HG03064 (cell line): ENCODE data around the gene MCAM.

Experiments used
- ATAC-seq: cut with Tn5 transposase; IDR thresholded peaks from one replicate; pipeline ENCODE4 v1.9.1; 2021; ENCODE audit warnings: low read depth; ENCODE audit not compliant: unreplicated experiment

Gene MCAM

GRCh38 chr11:119346605-119347004, 29.7 kb upstream of the MCAM start, which contains the start of gene MFRP:
TSS of gene MFRP (minus strand) at chr11:119346705. CDS start at chr11:119346513, 192 bp downstream.
- ATAC-seq, result no peak

- no peak for ATAC-seq
These were observed 28.8 kb upstream of the MCAM start for GRCh38 chr11:119345685-119346084.

GRCh38 chr11:119344291-119345010, 27.5 kb upstream of the MCAM start:
- ATAC-seq, result no peak

DNA sequence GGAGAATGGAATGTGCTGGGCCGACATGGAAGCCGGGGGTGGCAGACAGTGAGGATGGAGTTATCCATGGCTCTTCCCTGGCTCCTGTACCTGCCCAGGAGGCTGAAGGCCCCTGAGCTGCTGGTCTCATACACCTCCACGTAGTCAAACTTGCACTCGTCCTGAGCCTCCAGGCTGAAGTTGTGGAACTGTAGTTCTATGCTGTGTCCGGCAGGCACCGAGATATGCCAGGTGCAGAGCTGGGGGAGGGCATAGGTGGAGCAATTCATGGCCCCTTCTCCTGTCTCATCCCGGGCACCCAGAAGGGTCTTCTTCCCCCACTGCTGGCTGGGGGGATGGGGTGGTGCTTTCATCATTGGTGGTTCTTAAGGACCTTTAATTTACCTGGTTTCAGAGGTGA, 26.8 kb upstream of the MCAM start:
- no peak for ATAC-seq

- ATAC-seq, result no peak
These were observed 25.6 kb upstream of the MCAM start for GRCh38 chr11:119342362-119343130.

- no peak for ATAC-seq
These were observed 25.0 kb upstream of the MCAM start for GRCh38 chr11:119342023-119342300.

DNA sequence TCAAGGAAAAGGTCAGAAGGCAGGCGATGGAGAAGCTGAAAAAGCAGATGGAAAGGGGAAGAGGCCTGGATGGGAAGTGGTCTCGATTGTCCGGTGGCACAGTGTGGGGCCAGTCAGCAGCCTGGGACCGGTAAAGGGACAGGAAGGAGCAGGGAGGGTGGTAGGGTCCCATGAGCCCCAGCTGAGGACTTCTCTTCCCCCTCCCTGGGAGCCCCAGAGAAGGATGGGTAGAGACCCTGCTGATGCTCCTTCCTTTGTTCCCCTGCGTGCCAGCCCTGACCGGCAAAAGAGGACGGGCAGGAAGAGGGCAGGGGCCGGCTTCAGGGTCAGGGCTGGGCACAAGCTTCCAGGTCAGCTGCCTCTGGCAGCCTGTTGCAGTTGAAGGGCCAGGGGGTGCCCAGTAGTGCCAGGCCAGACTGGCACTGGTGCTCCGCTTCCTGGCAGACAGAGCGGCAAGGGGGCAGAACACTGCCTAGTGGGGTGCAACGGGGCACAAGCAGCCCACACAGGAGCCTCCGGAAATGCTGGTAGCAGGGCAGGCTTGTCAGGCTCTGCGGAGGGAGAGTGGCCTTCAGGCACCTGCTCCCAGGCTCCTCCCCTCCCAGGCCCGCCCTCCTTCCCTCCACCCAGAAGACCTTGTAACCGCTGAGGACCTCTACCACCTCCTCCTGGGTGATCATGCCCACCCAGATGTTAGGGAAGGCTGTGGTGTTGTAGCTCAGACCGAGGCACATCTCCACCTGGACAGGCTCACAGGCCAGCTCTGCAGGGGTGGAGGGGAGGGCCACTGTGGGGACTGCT, 24.5 kb upstream of the MCAM start:
- ATAC-seq, result no peak

- ATAC-seq, result no peak
These were observed 23.6 kb upstream of the MCAM start, which contains the start of gene C1QTNF5 for GRCh38 chr11:119340335-119341221. TSS of gene C1QTNF5 (minus strand) at chr11:119340883. CDS start at chr11:119340397, 486 bp downstream.

GRCh38 chr11:119339589-119340334, 22.8 kb upstream of the MCAM start:
- no peak for ATAC-seq

GRCh38 chr11:119338965-119339588, 22.1 kb upstream of the MCAM start:
- ATAC-seq, result no peak

DNA sequence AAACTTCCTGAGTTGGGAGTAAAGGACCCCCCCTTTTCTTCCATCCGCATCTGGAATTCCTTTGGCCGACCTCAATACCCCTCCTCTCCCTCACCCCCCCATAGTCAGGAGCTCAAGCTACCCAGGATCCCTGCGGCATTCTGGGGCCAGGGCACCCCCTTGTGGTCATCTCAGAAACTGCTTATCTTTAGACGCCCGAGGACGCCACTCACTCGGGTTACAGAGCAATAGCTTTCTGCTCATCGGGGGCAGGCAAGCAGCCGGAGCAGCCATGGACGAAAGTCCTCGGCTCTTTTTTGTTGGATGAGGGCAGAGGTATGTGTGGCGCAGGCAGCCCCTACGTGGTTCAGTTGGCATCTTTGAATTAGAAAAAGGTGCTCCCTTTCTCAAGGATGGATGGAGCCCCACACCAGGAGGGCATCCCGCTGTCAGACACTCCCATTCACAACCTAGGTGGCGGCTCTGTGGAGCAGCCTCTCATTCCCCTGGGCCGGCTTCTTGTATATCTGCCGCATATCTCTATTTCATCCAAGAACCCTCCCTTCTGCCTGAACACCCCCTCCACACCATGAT, 21.5 kb upstream of the MCAM start:
- ATAC-seq, result no peak

DNA sequence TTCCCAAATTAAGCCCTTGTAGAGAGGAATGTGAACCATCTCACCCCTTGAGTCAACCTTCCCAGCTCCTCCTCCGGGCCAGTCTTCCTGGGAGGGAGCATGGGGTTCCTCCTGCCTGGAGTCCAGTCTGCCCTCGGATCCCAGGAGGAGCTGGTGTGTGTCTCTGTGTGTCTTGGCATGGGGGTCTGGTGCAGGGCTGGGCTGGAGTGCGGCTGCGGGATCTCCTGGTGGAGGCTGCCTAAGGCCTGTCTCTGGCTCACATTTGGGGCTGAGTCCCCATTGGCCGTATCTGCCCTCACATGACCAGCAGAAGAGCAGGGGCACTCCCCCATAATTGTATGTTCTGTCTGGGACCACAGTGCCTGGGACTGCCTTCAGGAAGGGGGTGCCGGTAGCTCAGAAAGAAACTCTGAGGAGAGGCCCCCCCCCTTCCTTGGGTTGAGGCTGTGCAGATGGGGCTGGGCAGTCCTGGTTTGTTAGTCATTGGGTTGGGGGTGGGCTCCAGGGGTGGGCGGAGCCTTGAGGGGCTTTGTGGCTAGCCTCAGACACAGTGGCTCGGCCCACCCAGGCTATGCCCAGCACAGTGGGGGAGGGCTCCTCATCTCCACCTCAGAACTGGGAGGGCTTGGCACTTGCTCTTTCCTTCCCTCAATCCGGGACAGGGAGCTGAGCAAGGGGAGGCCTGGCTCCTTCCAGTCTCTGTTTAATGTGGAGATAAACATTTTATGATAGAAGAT, 20.8 kb upstream of the MCAM start:
- no peak for ATAC-seq

DNA sequence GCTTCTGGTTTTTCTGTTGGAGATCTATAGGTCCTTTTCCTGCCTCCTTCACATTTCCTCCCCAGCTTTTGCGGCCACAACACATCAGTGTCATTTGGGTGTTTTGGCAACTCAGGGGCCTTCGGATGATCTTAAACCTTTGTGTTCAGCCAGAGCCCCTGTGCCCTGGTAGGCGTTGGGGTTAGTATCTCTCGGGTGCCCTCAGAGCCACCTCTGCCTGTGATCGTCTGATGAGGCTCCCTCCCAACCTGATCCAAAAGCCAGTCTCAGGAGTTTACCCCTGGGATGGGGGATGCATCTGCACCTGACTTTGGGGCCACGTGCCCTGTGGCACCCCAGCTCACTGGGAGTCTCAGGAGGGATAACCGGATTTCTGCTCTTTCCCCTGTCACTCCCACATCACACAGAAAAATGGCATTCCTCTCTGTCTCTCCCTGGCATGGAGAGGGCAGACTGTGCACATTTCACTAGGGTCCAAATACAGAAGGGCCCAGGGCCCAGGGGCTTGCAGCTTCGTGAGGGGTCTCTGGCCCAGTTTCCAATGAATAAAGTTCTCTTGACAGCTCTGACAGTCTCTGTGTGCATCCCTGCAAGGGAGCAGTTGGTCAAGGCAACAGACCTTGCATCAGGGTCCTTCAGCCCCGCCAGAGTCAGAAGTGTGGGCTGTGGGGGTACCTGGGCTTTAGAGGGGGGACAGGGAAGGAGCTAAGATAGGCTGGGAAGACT, 20.0 kb upstream of the MCAM start:
- no peak for ATAC-seq

DNA sequence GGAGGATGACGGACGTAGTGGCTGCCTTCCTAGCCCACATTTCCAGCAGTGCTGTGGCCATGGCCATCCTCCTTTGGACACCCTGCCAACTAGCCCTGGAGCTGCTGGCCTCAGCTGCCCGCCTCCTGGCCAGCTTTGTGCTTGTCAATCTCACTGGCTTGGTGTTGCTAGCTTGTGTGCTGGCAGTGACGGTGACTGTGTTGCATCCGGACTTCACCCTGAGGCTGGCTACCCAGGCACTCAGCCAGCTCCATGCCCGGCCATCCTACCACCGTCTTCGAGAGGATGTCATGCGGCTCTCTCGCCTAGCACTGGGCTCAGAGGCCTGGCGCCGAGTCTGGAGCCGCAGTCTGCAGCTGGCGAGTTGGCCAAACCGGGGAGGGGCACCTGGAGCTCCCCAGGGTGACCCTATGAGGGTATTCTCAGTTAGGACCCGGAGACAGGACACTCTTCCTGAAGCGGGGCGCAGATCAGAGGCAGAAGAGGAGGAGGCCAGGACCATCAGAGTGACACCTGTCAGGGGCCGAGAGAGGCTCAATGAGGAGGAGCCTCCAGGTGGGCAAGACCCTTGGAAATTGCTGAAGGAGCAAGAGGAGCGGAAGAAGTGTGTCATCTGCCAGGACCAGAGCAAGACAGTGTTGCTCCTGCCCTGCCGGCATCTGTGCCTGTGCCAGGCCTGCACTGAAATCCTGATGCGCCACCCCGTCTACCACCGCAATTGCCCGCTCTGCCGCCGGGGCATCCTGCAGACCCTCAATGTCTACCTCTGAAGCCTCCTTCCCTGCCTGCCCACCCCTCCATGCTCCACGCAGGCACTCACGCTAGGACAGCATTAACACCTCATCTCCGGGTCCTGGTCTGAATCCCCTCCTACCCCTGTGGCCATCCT, 19.0 kb upstream of the MCAM start:
- ATAC-seq, result no peak

GRCh38 chr11:119335091-119335654, 18.2 kb upstream of the MCAM start:
- ATAC-seq, result no peak
